ENCODE results near the gene LNPEP. TPM values are rescaled to one million over a fixed set of nuclear protein-coding genes. Genes with fewer than 3 reads are reported as not detected.

Gene LNPEP
- total and polyA plus RNA-seq, 2 of the 13 experiments (the other 11 are each of a cell fraction or from before 2014, with no cell fraction given) = 8.0 to 16.9 TPM

DNA sequence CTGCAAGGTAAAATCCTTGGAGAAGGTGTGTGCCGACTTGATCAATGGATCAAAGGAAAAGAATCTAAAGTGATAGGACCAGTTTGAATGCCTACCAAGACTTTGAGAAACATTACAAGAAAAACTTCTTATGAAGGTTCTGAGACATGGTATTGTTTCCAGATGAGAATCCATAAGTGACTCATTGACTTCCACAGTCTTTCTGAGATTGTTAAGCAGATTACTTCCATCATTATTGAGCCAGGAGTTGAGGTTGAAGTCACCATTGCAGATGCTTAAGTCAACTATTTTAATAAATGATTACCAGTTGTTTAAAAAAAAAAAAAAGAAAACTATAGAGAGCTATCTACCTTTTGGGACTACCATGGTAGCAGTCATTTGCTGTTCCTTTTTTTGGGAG is 7.0 kb downstream of the LNPEP start:
- Histone ChIP-seq H3K4me3 (replicated peaks in 1 of 3; ENCODE audit: insufficient read depth in 1 of 3, low read depth in 2 of 3, low read length in 3 of 3) (no peak overlapping the region), H3K27ac (ENCODE audit: extremely low read length, insufficient read depth, low read length) (no peak overlapping the region), H4K20me1 (ENCODE audit: insufficient read depth, low read length) (no peaks in the 10 kb centered on the region), H3K36me3 (replicated peaks in 1 of 2; ENCODE audit: control insufficient read depth in 1 of 2, insufficient read depth in 2 of 2, low read length in 2 of 2) (no peaks in the 10 kb centered on the region), H3K79me2 (ENCODE audit: insufficient read depth, low read length) (peaks cover 41% of the 10 kb centered on the region), H3K27me3 (ENCODE audit: control insufficient read depth in 1 of 2, insufficient read depth in 2 of 2, low read length in 2 of 2) (no peaks in the 10 kb centered on the region), H3K9ac (ENCODE audit: insufficient read depth, low read depth, low read length) (no peak overlapping the region), H3K4me1 (ENCODE audit: insufficient read depth, low read length) (peaks cover 10% of the 10 kb centered on the region), H2AFZ (ENCODE audit: low read length) (no peak overlapping the region), H3K9me3 (ENCODE audit: low read length) (no peaks in the 10 kb centered on the region), H3K4me2 (ENCODE audit: low read depth, low read length) (no peak overlapping the region)
- POLR2A ChIA-PET = no interaction called here
- no peak for ATAC-seq
- in situ Hi-C loops (cut with HindIII; ENCODE audit: extremely low pct_ligation_motif_present, low pct_unique_long_range_greater_than_20kb) = no loop called here
- intact Hi-C loops (cut with micrococcal nuclease; ENCODE audit: unreplicated experiment) = no loop called here
- no TSS peak for BruUV-seq (replicated peaks)
- no peak for DNase-seq (ENCODE audit: low spot score)
- CTCF ChIA-PET (ENCODE audit: low intra/inter-chr PET ratio, low total read pairs) = no interaction called here
- no peak for FAIRE-seq
- 97% methylated on average over 1 of the region's 1 CpG for WGBS (ENCODE audit: low lambda C conversion rate)
- TF ChIP-seq ZNF317 (CRISPR knock-in tag; IDR thresholded peaks at IDR 0.05) = no peak
- TF ChIP-seq ELF3 (CRISPR knock-in tag; IDR thresholded peaks at IDR 0.05) = no peak
- no peak for TF ChIP-seq KLF6 (CRISPR knock-in tag; IDR thresholded peaks at IDR 0.05)
- TF ChIP-seq, protein P1, sequence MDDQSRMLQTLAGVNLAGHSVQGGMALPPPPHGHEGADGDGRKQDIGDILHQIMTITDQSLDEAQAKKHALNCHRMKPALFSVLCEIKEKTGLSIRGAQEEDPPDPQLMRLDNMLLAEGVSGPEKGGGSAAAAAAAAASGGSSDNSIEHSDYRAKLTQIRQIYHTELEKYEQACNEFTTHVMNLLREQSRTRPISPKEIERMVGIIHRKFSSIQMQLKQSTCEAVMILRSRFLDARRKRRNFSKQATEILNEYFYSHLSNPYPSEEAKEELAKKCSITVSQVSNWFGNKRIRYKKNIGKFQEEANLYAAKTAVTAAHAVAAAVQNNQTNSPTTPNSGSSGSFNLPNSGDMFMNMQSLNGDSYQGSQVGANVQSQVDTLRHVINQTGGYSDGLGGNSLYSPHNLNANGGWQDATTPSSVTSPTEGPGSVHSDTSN (CRISPR knock-in tag; IDR thresholded peaks at IDR 0.05; ENCODE audit: borderline replicate concordance) = no peak
- TF ChIP-seq ZNF7 (CRISPR knock-in tag; IDR thresholded peaks at IDR 0.05) = no peak
- TF ChIP-seq, protein P2, sequence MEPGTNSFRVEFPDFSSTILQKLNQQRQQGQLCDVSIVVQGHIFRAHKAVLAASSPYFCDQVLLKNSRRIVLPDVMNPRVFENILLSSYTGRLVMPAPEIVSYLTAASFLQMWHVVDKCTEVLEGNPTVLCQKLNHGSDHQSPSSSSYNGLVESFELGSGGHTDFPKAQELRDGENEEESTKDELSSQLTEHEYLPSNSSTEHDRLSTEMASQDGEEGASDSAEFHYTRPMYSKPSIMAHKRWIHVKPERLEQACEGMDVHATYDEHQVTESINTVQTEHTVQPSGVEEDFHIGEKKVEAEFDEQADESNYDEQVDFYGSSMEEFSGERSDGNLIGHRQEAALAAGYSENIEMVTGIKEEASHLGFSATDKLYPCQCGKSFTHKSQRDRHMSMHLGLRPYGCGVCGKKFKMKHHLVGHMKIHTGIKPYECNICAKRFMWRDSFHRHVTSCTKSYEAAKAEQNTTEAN (CRISPR knock-in tag; conservative IDR thresholded peaks at IDR 0.05) = no peak
- TF ChIP-seq RAD51 (IDR thresholded peaks at IDR 0.05; ENCODE audit: borderline replicate concordance) = no peak
- TF ChIP-seq, protein P3, sequence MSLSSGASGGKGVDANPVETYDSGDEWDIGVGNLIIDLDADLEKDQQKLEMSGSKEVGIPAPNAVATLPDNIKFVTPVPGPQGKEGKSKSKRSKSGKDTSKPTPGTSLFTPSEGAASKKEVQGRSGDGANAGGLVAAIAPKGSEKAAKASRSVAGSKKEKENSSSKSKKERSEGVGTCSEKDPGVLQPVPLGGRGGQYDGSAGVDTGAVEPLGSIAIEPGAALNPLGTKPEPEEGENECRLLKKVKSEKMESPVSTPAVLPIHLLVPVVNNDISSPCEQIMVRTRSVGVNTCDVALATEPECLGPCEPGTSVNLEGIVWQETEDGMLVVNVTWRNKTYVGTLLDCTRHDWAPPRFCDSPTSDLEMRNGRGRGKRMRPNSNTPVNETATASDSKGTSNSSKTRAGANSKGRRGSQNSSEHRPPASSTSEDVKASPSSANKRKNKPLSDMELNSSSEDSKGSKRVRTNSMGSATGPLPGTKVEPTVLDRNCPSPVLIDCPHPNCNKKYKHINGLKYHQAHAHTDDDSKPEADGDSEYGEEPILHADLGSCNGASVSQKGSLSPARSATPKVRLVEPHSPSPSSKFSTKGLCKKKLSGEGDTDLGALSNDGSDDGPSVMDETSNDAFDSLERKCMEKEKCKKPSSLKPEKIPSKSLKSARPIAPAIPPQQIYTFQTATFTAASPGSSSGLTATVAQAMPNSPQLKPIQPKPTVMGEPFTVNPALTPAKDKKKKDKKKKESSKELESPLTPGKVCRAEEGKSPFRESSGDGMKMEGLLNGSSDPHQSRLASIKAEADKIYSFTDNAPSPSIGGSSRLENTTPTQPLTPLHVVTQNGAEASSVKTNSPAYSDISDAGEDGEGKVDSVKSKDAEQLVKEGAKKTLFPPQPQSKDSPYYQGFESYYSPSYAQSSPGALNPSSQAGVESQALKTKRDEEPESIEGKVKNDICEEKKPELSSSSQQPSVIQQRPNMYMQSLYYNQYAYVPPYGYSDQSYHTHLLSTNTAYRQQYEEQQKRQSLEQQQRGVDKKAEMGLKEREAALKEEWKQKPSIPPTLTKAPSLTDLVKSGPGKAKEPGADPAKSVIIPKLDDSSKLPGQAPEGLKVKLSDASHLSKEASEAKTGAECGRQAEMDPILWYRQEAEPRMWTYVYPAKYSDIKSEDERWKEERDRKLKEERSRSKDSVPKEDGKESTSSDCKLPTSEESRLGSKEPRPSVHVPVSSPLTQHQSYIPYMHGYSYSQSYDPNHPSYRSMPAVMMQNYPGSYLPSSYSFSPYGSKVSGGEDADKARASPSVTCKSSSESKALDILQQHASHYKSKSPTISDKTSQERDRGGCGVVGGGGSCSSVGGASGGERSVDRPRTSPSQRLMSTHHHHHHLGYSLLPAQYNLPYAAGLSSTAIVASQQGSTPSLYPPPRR (CRISPR knock-in tag; IDR thresholded peaks at IDR 0.05; ENCODE audit: borderline replicate concordance) = no peak
- TF ChIP-seq EEA1 (CRISPR knock-in tag; IDR thresholded peaks at IDR 0.05; ENCODE audit: borderline replicate concordance) = no peak
- no peak for TF ChIP-seq GATA4 (IDR thresholded peaks at IDR 0.05; ENCODE audit: borderline replicate concordance, low read depth)
- TF ChIP-seq FOXP1 (IDR thresholded peaks at IDR 0.05) = no peak
- TF ChIP-seq FOXP1 (CRISPR knock-in tag; IDR thresholded peaks at IDR 0.05) = no peak
- TF ChIP-seq, protein P4, sequence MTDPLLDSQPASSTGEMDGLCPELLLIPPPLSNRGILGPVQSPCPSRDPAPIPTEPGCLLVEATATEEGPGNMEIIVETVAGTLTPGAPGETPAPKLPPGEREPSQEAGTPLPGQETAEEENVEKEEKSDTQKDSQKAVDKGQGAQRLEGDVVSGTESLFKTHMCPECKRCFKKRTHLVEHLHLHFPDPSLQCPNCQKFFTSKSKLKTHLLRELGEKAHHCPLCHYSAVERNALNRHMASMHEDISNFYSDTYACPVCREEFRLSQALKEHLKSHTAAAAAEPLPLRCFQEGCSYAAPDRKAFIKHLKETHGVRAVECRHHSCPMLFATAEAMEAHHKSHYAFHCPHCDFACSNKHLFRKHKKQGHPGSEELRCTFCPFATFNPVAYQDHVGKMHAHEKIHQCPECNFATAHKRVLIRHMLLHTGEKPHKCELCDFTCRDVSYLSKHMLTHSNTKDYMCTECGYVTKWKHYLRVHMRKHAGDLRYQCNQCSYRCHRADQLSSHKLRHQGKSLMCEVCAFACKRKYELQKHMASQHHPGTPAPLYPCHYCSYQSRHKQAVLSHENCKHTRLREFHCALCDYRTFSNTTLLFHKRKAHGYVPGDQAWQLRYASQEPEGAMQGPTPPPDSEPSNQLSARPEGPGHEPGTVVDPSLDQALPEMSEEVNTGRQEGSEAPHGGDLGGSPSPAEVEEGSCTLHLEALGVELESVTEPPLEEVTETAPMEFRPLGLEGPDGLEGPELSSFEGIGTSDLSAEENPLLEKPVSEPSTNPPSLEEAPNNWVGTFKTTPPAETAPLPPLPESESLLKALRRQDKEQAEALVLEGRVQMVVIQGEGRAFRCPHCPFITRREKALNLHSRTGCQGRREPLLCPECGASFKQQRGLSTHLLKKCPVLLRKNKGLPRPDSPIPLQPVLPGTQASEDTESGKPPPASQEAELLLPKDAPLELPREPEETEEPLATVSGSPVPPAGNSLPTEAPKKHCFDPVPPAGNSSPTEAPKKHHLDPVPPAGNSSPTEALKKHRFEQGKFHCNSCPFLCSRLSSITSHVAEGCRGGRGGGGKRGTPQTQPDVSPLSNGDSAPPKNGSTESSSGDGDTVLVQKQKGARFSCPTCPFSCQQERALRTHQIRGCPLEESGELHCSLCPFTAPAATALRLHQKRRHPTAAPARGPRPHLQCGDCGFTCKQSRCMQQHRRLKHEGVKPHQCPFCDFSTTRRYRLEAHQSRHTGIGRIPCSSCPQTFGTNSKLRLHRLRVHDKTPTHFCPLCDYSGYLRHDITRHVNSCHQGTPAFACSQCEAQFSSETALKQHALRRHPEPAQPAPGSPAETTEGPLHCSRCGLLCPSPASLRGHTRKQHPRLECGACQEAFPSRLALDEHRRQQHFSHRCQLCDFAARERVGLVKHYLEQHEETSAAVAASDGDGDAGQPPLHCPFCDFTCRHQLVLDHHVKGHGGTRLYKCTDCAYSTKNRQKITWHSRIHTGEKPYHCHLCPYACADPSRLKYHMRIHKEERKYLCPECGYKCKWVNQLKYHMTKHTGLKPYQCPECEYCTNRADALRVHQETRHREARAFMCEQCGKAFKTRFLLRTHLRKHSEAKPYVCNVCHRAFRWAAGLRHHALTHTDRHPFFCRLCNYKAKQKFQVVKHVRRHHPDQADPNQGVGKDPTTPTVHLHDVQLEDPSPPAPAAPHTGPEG (CRISPR knock-in tag; IDR thresholded peaks at IDR 0.05) = no peak
- TF ChIP-seq NFYC (CRISPR knock-in tag; IDR thresholded peaks at IDR 0.05) = no peak

Measured in HepG2 (cell line).